Esophagus squamous epithelium (tissue), 5 donors: ENCODE results near the gene ITSN2. TPM values are rescaled to one million over a fixed set of nuclear protein-coding genes. Genes with fewer than 3 reads are reported as not detected.

Source experiments
- DNase-seq: peaks from one replicate; lab custom pipeline; 2025; lab: John Stamatoyannopoulos, UW
- H3K27ac ChIP-seq, 4 donors: fragments of 200-600 bp; sonication (generic); one replicate each; pipeline ENCODE4 v1.5.1; 2016 to 2019; ENCODE audit warnings: mild to moderate bottlenecking in 1 of 4
- H3K27me3 ChIP-seq, 4 donors: fragments of 200-600 bp; sonication (generic); 1 replicate in 3 of 4; 2 replicates in 1 of 4; pipeline versions ENCODE4 v1.5.1 to v1.6.0; 2017 to 2021; ENCODE audit warnings: antibody characterized with exemption in 1 of 4
- H3K36me3 ChIP-seq, 3 donors: fragments of 200-600 bp; sonication (generic); one replicate each; pipeline ENCODE4 v1.5.1; 2016 to 2019
- H3K4me1 ChIP-seq, 3 donors: fragments of 200-600 bp; sonication (generic); one replicate each; pipeline ENCODE4 v1.5.1; 2017 to 2019
- H3K4me3 ChIP-seq, 4 donors: fragments of 200-600 bp; sonication (generic); 1 replicate in 3 of 4; 2 replicates in 1 of 4; pipeline ENCODE4 v1.5.1; 2016 to 2019; ENCODE audit warnings: mild to moderate bottlenecking in 2 of 4, moderate library complexity in 1 of 4
- H3K9me3 ChIP-seq, 3 donors: fragments of 200-600 bp; sonication (generic); one replicate each; pipeline ENCODE4 v1.5.1; 2016 to 2019
- CTCF ChIP-seq, 6 experiments: fragments of 450-650 bp in 4 of 6; fragments of 200-600 bp in 2 of 6; sonication (generic) in 2 of 6; IDR thresholded peaks; one replicate each; pipeline ENCODE4 v1.5.1; 2016 to 2019; ENCODE audit warnings: antibody characterized with exemption in 6 of 6, mild to moderate bottlenecking in 4 of 6, moderate library complexity in 4 of 6
- POLR2A ChIP-seq, 4 donors: fragments of 450-650 bp; IDR thresholded peaks; one replicate each; pipeline ENCODE4 v1.6.1; 2017; ENCODE audit warnings: antibody characterized with exemption in 4 of 4, mild to moderate bottlenecking in 4 of 4, moderate library complexity in 3 of 4
- WGBS, 2 donors: methylation state at CpG; one replicate each; pipeline ENCODE4 v1.1.5; 2018; 5-methylcytosine and 5-hydroxymethylcytosine counted together
- intact Hi-C: fragments of 100-400 bp; cut with DNase I; formaldehyde crosslinking; loops from one replicate; pipeline ENCODE4 v1.15.0; 2022
- total RNA-seq, 4 donors: library from RNA; depleted of rRNA; stranded (reverse); fragments of >200 nt; gene quantifications; one replicate each; pipeline ENCODE4 v1.1.0, GENCODE V29; 2016
- donor health status: DM: yes; HTN: yes; CAD: no.

The ITSN2 gene
- total RNA-seq, 4 donors from 2014 or later: 58.3 to 98.0 (median 65.3) TPM

GRCh38 chr2:24375349-24376087, 15.2 kb upstream of the ITSN2 start:
- DNase-seq: no peak
- H3K9me3 ChIP-seq: no peaks in the 10 kb centered on the region
- H3K27me3 ChIP-seq: no peaks in the 10 kb centered on the region
- H3K4me1 ChIP-seq: no peaks in the 10 kb centered on the region
- TF ChIP-seq CTCF (IDR thresholded peaks at IDR 0.05): no peak
- TF ChIP-seq POLR2A (IDR thresholded peaks at IDR 0.05): no peak
- H3K27ac ChIP-seq: no peak overlapping the region
- 44 to 51% methylated on average over 3 to 4 of the region's 8 CpGs for WGBS, 2 donors
- H3K4me3 ChIP-seq: no peak overlapping the region
- intact Hi-C loops: no loop called here
- no peaks in the 10 kb centered on the region for H3K36me3 ChIP-seq

GRCh38 chr2:24374301-24374700, 14.0 kb upstream of the ITSN2 start:
- Histone ChIP-seq H3K36me3 (no peaks in the 10 kb centered on the region), H3K9me3 (no peaks in the 10 kb centered on the region), H3K27me3 (no peaks in the 10 kb centered on the region), H3K4me3 (no peak overlapping the region), H3K27ac (no peak overlapping the region), H3K4me1 (no peaks in the 10 kb centered on the region)
- 43 to 45% methylated on average over 3 of the region's 4 CpGs for WGBS, 2 donors
- intact Hi-C loops: no loop called here
- DNase-seq: no peak
- TF ChIP-seq POLR2A (IDR thresholded peaks at IDR 0.05) (no peak), CTCF (IDR thresholded peaks at IDR 0.05) (no peak)

- TF ChIP-seq CTCF (IDR thresholded peaks at IDR 0.05) (no peak), POLR2A (IDR thresholded peaks at IDR 0.05) (no peak)
- no peak for DNase-seq
- Histone ChIP-seq H3K4me1 (no peaks in the 10 kb centered on the region), H3K4me3 (no peak overlapping the region), H3K36me3 (no peaks in the 10 kb centered on the region), H3K27me3 (no peaks in the 10 kb centered on the region), H3K9me3 (no peaks in the 10 kb centered on the region), H3K27ac (no peak overlapping the region)
- 82% methylated on average over 6 to 7 of the region's 7 CpGs for WGBS, 2 donors
- intact Hi-C loops: no loop called here
These were observed 11.7 kb upstream of the ITSN2 start for GRCh38 chr2:24372033-24372432.

DNA sequence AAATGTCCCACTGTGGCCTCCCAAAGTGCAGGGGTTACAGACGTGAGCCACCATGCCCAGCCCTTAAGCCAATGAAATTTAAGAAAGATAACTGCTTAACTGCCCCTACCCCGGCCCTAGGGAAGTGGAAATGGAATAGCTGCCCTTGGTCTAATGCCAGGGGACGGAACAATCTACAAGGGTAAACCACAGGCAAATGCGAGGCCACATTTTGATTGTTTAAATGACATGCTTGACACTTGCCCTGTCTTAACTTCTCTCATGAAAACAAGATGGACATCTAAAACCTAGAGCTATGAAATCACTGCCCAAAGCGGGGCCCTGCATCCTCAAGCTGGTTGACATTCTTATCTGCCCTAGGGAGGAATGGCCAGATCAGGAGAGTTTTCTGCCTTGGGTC, 5.5 kb upstream of the ITSN2 start:
- DNase-seq: no peak
- H3K4me3 ChIP-seq: no peak overlapping the region
- H3K36me3 ChIP-seq: no peaks in the 10 kb centered on the region
- intact Hi-C loops: no loop called here
- H3K4me1 ChIP-seq: peaks cover 20 to 52% (median 21%) of the 10 kb centered on the region in 3 donors
- WGBS, 2 donors: 17 to 30% methylated on average over 3 to 5 of the region's 5 CpGs
- peak overlapping the region; percentile 40 to 83 (median 68) for H3K27ac ChIP-seq
- TF ChIP-seq POLR2A (IDR thresholded peaks at IDR 0.05) (no peak), CTCF (IDR thresholded peaks at IDR 0.05) (no peak)
- H3K9me3 ChIP-seq: no peaks in the 10 kb centered on the region
- no peaks in the 10 kb centered on the region for H3K27me3 ChIP-seq

- Histone ChIP-seq H3K4me1 (peaks cover 21 to 56% (median 21%) of the 10 kb centered on the region in 3 donors), H3K9me3 (no peaks in the 10 kb centered on the region), H3K36me3 (no peaks in the 10 kb centered on the region), H3K27me3 (no peaks in the 10 kb centered on the region), H3K4me3 (peak overlapping the region in 1 of 4 donors; percentile 5), H3K27ac (peak overlapping the region; percentile 40 to 83 (median 77))
- no peak for DNase-seq
- TF ChIP-seq CTCF (IDR thresholded peaks at IDR 0.05) (no peak), POLR2A (IDR thresholded peaks at IDR 0.05) (no peak)
- WGBS, 2 donors: 11 to 12% methylated on average over 7 of the region's 7 CpGs
- intact Hi-C loops: no loop called here
These were observed 4.7 kb upstream of the ITSN2 start for GRCh38 chr2:24365051-24365450.
